ENCODE results near the gene TRIM23.
"Not testable (repeated sequence)": the region's sequence is repeated elsewhere in the genome, so short reads cannot be mapped to it uniquely, and the experiment has no call there.

Gene TRIM23

DNA sequence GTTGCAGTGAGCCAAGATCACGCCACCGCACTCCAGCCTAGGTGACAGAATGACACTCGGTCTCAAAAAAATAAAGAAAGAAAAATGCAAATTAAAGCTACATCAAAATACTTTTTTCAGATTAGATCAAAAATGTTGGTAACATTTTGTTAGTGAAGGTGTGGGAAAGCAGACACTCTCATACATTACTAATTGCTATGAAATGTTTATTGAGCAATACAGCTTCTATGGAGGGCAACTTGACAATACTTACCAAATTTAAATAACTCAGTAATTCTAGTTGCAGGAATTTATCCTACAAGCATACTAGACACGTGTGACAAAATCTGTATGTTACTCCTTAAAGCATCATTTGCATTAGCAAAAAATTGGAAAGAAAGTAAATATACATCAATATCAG, 4.1 kb downstream of the TRIM23 start:
- no peak for DNase-seq (ENCODE audit: extremely low read depth, low read depth)

DNA sequence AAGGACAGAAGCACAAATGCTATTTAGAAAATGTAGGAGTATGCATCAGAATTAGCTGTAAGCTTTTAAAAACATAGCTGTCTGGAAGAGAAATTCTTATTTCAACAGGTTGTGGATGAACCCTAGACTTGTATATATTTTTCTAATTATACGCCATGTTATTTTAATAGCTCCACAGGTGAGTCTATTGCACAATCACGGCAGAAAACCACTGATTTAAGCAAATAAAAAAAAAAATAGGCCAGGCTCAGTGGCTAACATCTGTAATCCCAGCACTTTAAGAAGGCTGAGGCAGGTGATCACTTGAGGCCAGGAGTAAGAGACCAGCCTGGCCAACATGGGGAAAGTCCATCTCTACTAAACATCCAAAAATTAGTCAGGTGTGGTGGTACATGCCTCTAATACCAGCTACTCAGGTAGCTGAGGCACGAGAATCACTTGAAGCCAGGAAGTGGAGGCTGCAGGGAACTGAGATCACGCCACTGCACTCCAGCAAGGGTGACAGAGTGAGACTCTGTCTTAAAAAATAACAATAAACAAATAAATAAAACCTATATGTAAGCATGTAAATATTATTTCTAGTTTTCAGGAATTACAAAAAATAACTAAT, 11.7 kb downstream of the TRIM23 start:
- TF ChIP-seq, protein P1, sequence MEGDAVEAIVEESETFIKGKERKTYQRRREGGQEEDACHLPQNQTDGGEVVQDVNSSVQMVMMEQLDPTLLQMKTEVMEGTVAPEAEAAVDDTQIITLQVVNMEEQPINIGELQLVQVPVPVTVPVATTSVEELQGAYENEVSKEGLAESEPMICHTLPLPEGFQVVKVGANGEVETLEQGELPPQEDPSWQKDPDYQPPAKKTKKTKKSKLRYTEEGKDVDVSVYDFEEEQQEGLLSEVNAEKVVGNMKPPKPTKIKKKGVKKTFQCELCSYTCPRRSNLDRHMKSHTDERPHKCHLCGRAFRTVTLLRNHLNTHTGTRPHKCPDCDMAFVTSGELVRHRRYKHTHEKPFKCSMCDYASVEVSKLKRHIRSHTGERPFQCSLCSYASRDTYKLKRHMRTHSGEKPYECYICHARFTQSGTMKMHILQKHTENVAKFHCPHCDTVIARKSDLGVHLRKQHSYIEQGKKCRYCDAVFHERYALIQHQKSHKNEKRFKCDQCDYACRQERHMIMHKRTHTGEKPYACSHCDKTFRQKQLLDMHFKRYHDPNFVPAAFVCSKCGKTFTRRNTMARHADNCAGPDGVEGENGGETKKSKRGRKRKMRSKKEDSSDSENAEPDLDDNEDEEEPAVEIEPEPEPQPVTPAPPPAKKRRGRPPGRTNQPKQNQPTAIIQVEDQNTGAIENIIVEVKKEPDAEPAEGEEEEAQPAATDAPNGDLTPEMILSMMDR (IDR thresholded peaks at IDR 0.05; ENCODE audit: low read depth, low read length) = no peak

More for the DNA sequence above, 4.1 kb downstream of the TRIM23 start:
- TF ChIP-seq, protein P1 (IDR thresholded peaks at IDR 0.05; ENCODE audit: low read depth, low read length) = no peak

GRCh38 chr5:65611524-65611923, 12.6 kb downstream of the TRIM23 start:
- TF ChIP-seq, protein P1 (IDR thresholded peaks at IDR 0.05; ENCODE audit: low read depth, low read length) = no peak
- DNase-seq (ENCODE audit: extremely low read depth, low read depth) = no peak

More for the DNA sequence above, 11.7 kb downstream of the TRIM23 start:
- no peak for DNase-seq (ENCODE audit: extremely low read depth, low read depth)

GRCh38 chr5:65601761-65602160, 22.4 kb downstream of the TRIM23 start:
- DNase-seq (ENCODE audit: extremely low read depth, low read depth) = not testable (repeated sequence)

GRCh38 chr5:65588694-65589093, 35.4 kb downstream of the TRIM23 start:
- TF ChIP-seq, protein P1 (IDR thresholded peaks at IDR 0.05; ENCODE audit: low read depth, low read length) = no peak
- no peak for DNase-seq (ENCODE audit: extremely low read depth, low read depth)

- TF ChIP-seq, protein P1 (IDR thresholded peaks at IDR 0.05; ENCODE audit: low read depth, low read length) = no peak
- DNase-seq (ENCODE audit: extremely low read depth, low read depth) = peak; percentile 57
These were observed 47.0 kb downstream of the TRIM23 start for GRCh38 chr5:65577141-65577540.

DNA sequence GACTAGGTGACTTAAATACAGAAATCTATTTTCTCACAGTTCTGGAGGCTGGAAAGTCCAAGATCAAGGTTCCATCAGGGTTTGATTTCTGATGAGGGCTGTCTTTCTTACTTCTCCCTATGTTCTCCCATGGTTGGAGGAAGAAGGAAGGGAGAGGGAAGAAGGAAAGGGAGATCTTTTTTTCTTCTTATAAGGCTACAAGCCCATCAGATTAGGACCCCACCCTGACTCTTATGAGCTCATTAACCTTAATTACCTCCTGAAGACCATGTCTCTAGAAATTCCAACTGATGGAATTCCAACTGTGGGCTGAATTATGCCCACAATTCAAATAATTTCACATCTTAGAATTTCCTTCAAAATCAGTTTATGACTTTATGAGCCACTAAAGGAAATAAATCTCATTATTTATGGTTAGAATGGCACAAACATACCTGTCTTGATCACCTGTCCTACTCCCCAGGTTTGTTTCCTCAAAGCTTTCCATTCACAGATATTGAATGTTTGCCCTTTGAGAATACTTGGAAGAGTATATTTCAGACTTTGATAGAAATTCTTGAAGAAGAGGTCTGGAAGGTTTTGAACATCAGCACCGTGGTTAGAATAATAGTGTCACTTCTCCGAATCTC, 53.4 kb downstream of the TRIM23 start:
- TF ChIP-seq, protein P1 (IDR thresholded peaks at IDR 0.05; ENCODE audit: low read depth, low read length) = no peak

GRCh38 chr5:65566505-65566904, 57.6 kb downstream of the TRIM23 start:
- no peak for DNase-seq (ENCODE audit: extremely low read depth, low read depth)
- TF ChIP-seq, protein P1 (IDR thresholded peaks at IDR 0.05; ENCODE audit: low read depth, low read length) = no peak

More for the DNA sequence above, 53.4 kb downstream of the TRIM23 start:
- no peak for DNase-seq (ENCODE audit: extremely low read depth, low read depth)
